Activated CD4-positive, alpha-beta T cell treated with anti-CD3 and anti-CD28 coated beads, Interleukin-2, amount 50 U/mL, for 4 hours (primary cell): ENCODE data around the gene NOM1.

Source experiments
- DNase-seq, 2 experiments: peaks; one replicate each; pipeline ENCODE4 v3.0.0-alpha.2; 2020

Gene NOM1

GRCh38 chr7:157017603-157018327, 68.3 kb downstream of the NOM1 start:
- DNase-seq, result no peak

GRCh38 chr7:157018328-157018996, 69.0 kb downstream of the NOM1 start:
- DNase-seq, result no peak

GRCh38 chr7:157018997-157019608, 69.6 kb downstream of the NOM1 start:
- DNase-seq, result no peak

GRCh38 chr7:157019718-157020451, 70.4 kb downstream of the NOM1 start:
- DNase-seq, result no peak

- DNase-seq, result no peak
Measured at GRCh38 chr7:157020514-157021070, 71.1 kb downstream of the NOM1 start.

- no peak for DNase-seq
Measured at GRCh38 chr7:157021071-157021870, 71.8 kb downstream of the NOM1 start.

GRCh38 chr7:157021871-157022680, 72.6 kb downstream of the NOM1 start:
- no peak for DNase-seq
